Parathyroid adenoma (tissue), 2 donors: Measurements from ENCODE around the gene NCOA7.
"Not testable (repeated sequence)": the region's sequence is repeated elsewhere in the genome, so short reads cannot be mapped to it uniquely, and the experiment has no call there.

Experiments
- H2AFZ ChIP-seq: fragments of 300-600 bp; sonication (generic); one replicate; pipeline ENCODE4 v1.7.0; 2017; ENCODE audit warnings: antibody characterized with exemption, mild to moderate bottlenecking
- H3K27ac ChIP-seq: fragments of 300-600 bp; sonication (generic); one replicate; pipeline ENCODE4 v1.7.0; 2017
- H3K27me3 ChIP-seq: fragments of 300-600 bp; sonication (generic); one replicate; pipeline ENCODE4 v1.7.0; 2017; ENCODE audit warnings: low read length; ENCODE audit not compliant: control insufficient read depth, insufficient read depth
- H3K36me3 ChIP-seq: fragments of 300-600 bp; sonication (generic); one replicate; pipeline ENCODE4 v1.7.0; 2017; ENCODE audit warnings: low read length; ENCODE audit not compliant: control insufficient read depth, insufficient read depth
- H3K4me1 ChIP-seq: fragments of 300-600 bp; sonication (generic); one replicate; pipeline ENCODE4 v1.7.0; 2017; ENCODE audit warnings: control low read depth
- H3K4me2 ChIP-seq: fragments of 300-600 bp; sonication (generic); one replicate; pipeline ENCODE4 v1.7.0; 2017; ENCODE audit warnings: low read length
- H3K4me3 ChIP-seq: fragments of 300-600 bp; sonication (generic); one replicate; pipeline ENCODE4 v1.7.0; 2017; ENCODE audit warnings: low read depth, low read length
- H3K79me2 ChIP-seq: fragments of 300-600 bp; sonication (generic); one replicate; pipeline ENCODE4 v1.7.0; 2017; ENCODE audit warnings: control low read depth
- H3K9ac ChIP-seq: fragments of 300-600 bp; sonication (generic); one replicate; pipeline ENCODE4 v1.7.0; 2017; ENCODE audit warnings: mild to moderate bottlenecking
- H3K9me3 ChIP-seq: fragments of 300-600 bp; sonication (generic); one replicate; pipeline ENCODE4 v1.7.0; 2017; ENCODE audit warnings: low read length; ENCODE audit not compliant: control insufficient read depth
- TF ChIP-seq, protein P1 (sequence below): fragments of 300-600 bp; sonication (generic); IDR thresholded peaks from one replicate; pipeline ENCODE4 v1.7.0; 2017; ENCODE audit warnings: antibody characterized with exemption, mild to moderate bottlenecking
- donor health status: primary hyperparathyroidism.

NCOA7 gene

GRCh38 chr6:125843593-125843992 is 52.8 kb downstream of the NCOA7 start:
- Histone ChIP-seq H3K9me3 (no peaks in the 10 kb centered on the region), H3K4me2 (no peak overlapping the region), H3K27me3 (no peaks in the 10 kb centered on the region), H3K79me2 (peaks cover 5% of the 10 kb centered on the region), H3K4me3 (no peak overlapping the region), H3K4me1 (peaks cover 2% of the 10 kb centered on the region), H2AFZ (no peak overlapping the region), H3K9ac (no peak overlapping the region), H3K36me3 (no peaks in the 10 kb centered on the region), H3K27ac (peak overlapping the region; percentile 58)
- TF ChIP-seq, protein P1, sequence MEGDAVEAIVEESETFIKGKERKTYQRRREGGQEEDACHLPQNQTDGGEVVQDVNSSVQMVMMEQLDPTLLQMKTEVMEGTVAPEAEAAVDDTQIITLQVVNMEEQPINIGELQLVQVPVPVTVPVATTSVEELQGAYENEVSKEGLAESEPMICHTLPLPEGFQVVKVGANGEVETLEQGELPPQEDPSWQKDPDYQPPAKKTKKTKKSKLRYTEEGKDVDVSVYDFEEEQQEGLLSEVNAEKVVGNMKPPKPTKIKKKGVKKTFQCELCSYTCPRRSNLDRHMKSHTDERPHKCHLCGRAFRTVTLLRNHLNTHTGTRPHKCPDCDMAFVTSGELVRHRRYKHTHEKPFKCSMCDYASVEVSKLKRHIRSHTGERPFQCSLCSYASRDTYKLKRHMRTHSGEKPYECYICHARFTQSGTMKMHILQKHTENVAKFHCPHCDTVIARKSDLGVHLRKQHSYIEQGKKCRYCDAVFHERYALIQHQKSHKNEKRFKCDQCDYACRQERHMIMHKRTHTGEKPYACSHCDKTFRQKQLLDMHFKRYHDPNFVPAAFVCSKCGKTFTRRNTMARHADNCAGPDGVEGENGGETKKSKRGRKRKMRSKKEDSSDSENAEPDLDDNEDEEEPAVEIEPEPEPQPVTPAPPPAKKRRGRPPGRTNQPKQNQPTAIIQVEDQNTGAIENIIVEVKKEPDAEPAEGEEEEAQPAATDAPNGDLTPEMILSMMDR: no peak

DNA sequence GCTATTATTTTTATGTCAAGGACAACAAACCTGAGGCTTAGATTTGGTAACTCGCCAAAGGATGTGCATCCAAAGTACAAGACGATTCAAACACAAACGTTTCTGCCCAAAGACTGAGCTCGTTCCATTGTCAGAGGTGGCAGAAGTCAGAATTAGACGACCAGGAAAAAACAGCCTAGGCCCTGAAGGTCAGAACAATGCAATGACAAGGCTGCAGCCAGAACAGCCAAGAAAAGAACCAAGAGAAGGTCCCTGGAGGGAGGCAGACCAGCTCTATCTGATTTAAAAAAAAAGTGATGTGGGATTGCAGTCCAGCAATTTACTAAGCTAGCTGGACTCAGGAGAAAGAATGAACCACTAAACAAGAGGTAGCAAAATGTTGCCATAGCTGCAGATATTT is 54.2 kb downstream of the NCOA7 start:
- no peak overlapping the region for H3K4me2 ChIP-seq
- no peaks in the 10 kb centered on the region for H3K9me3 ChIP-seq
- H3K4me3 ChIP-seq: no peak overlapping the region
- H2AFZ ChIP-seq: peak overlapping the region; percentile 30
- H3K9ac ChIP-seq: no peak overlapping the region
- TF ChIP-seq, protein P1: no peak
- H3K36me3 ChIP-seq: no peaks in the 10 kb centered on the region
- H3K27ac ChIP-seq: peak overlapping the region; percentile 58
- peaks cover 3% of the 10 kb centered on the region for H3K79me2 ChIP-seq
- H3K4me1 ChIP-seq: peaks cover 2% of the 10 kb centered on the region
- H3K27me3 ChIP-seq: no peaks in the 10 kb centered on the region

GRCh38 chr6:125846292-125847024 is 55.7 kb downstream of the NCOA7 start:
- H3K9me3 ChIP-seq: no peaks in the 10 kb centered on the region
- H3K4me2 ChIP-seq: no peak overlapping the region
- no peak overlapping the region for H3K27ac ChIP-seq
- H3K4me1 ChIP-seq: peaks cover 6% of the 10 kb centered on the region
- no peaks in the 10 kb centered on the region for H3K27me3 ChIP-seq
- H3K9ac ChIP-seq: no peak overlapping the region
- H3K4me3 ChIP-seq: no peak overlapping the region
- H3K79me2 ChIP-seq: peaks cover 6% of the 10 kb centered on the region
- TF ChIP-seq, protein P1: no peak
- no peak overlapping the region for H2AFZ ChIP-seq
- H3K36me3 ChIP-seq: no peaks in the 10 kb centered on the region

DNA sequence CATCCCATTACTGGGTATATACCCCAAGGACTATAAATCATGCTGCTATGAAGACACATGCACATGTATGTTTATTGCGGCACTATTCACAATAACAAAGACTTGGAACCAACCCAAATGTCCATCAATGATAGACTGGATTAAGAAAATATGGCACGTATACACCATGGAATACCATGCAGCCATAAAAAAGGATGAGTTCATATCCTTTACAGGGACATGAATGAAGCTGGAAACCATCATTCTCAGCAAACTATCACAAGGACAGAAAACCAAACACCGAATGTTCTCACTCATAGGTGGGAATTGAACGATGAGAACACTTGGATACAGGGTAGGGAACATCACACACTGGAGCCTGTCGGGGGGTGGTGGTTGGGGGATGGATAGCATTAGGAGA is 57.5 kb downstream of the NCOA7 start:
- H3K4me1 ChIP-seq, H3K9ac ChIP-seq, H3K4me2 ChIP-seq, H3K27ac ChIP-seq, H3K27me3 ChIP-seq, H3K9me3 ChIP-seq, H2AFZ ChIP-seq, H3K4me3 ChIP-seq, H3K36me3 ChIP-seq: not testable (repeated sequence)
- H3K79me2 ChIP-seq: peaks cover 12% of the 10 kb centered on the region

- Histone ChIP-seq H3K4me3 (no peak overlapping the region), H3K4me1 (peaks cover 4% of the 10 kb centered on the region), H3K27ac (no peak overlapping the region), H3K27me3 (no peaks in the 10 kb centered on the region), H3K4me2 (no peak overlapping the region), H3K9me3 (no peaks in the 10 kb centered on the region), H3K9ac (peak overlapping the region; percentile 7), H3K36me3 (no peaks in the 10 kb centered on the region), H2AFZ (no peak overlapping the region), H3K79me2 (peaks cover 12% of the 10 kb centered on the region)
- TF ChIP-seq, protein P1: no peak
Observed at GRCh38 chr6:125850361-125850760, 59.6 kb downstream of the NCOA7 start.
